DND-41 (cell line): ENCODE measurements around the gene BCO1.

Experiments
- EZH2 ChIP-seq: IDR thresholded peaks from 3 replicates; pipeline ENCODE4 v1.6.1; 2012; ENCODE audit warnings: borderline replicate concordance, low read depth, mild to moderate bottlenecking, moderate library complexity, low read length, inconsistent platforms; ENCODE audit not compliant: severe bottlenecking
- TF ChIP-seq, protein P1 (sequence below): IDR thresholded peaks from 2 replicates; pipeline ENCODE4 v1.5.1; 2012; ENCODE audit warnings: borderline replicate concordance, low read length, moderate library complexity, mild to moderate bottlenecking; ENCODE audit not compliant: poor library complexity, severe bottlenecking; ENCODE audit errors: extremely low read depth

- TF ChIP-seq, protein P1, sequence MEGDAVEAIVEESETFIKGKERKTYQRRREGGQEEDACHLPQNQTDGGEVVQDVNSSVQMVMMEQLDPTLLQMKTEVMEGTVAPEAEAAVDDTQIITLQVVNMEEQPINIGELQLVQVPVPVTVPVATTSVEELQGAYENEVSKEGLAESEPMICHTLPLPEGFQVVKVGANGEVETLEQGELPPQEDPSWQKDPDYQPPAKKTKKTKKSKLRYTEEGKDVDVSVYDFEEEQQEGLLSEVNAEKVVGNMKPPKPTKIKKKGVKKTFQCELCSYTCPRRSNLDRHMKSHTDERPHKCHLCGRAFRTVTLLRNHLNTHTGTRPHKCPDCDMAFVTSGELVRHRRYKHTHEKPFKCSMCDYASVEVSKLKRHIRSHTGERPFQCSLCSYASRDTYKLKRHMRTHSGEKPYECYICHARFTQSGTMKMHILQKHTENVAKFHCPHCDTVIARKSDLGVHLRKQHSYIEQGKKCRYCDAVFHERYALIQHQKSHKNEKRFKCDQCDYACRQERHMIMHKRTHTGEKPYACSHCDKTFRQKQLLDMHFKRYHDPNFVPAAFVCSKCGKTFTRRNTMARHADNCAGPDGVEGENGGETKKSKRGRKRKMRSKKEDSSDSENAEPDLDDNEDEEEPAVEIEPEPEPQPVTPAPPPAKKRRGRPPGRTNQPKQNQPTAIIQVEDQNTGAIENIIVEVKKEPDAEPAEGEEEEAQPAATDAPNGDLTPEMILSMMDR: peak; percentile 74
- TF ChIP-seq EZH2: no peak
Measured at GRCh38 chr16:81204798-81205680, 33.5 kb upstream of the BCO1 start.
